ENCODE data around the gene THAP7. TPM values are rescaled to one million over a fixed set of nuclear protein-coding genes. Genes with fewer than 3 reads are reported as not detected.
"Not testable (repeated sequence)": the region's sequence is repeated elsewhere in the genome, so short reads cannot be mapped to it uniquely, and the experiment has no call there.

Gene THAP7
- total RNA-seq (10 to 100 TPM; 17.8 to 23.8 TPM), polyA plus RNA-seq (ENCODE audit: insufficient read length in 6 of 6) (10 to 100 TPM; 14.7 to 26.3 (median 20.0) TPM)
- long read RNA-seq, donor 1, transcript THAP7-208 (3 exons, 1,957 nt), result major isoform, 6 of 16 reads
- long read RNA-seq, donor 1, partial matches to known transcripts, result 0 of 16 reads
- long read RNA-seq, donor 1, other reads (novel, unspliced or antisense), result 0 of 16 reads
- long read RNA-seq, donor 2, transcript THAP7-208 (3 exons, 1,957 nt), result major isoform, 7 of 22 reads
- long read RNA-seq, donor 2, transcript THAP7-204 (2 exons, 1,809 nt), result minor isoform, 6 of 22 reads
- long read RNA-seq, donor 2, transcript THAP7-202 (5 exons, 1,144 nt), result minor isoform, 5 of 22 reads
- long read RNA-seq, donor 2, partial matches to known transcripts, result 0 of 22 reads
- long read RNA-seq, donor 2, other reads (novel, unspliced or antisense), result 0 of 22 reads
- long read RNA-seq, donor 3, transcript THAP7-201 (4 exons, 1,213 nt), result minor isoform, 5 of 19 reads
- long read RNA-seq, donor 3, transcript THAP7-204 (2 exons, 1,809 nt), result minor isoform, 5 of 19 reads
- long read RNA-seq, donor 3, transcript THAP7-208 (3 exons, 1,957 nt), result major isoform, 8 of 19 reads
- long read RNA-seq, donor 3, partial matches to known transcripts, result 0 of 19 reads
- long read RNA-seq, donor 3, other reads (novel, unspliced or antisense), result 0 of 19 reads
- long read RNA-seq, donor 4, transcript THAP7-208 (3 exons, 1,957 nt), result major isoform, 8 of 25 reads
- long read RNA-seq, donor 4, transcript THAP7-202 (5 exons, 1,144 nt), result minor isoform, 7 of 25 reads
- long read RNA-seq, donor 4, transcript THAP7-201 (4 exons, 1,213 nt), result minor isoform, 6 of 25 reads
- long read RNA-seq, donor 4, partial matches to known transcripts, result 0 of 25 reads
- long read RNA-seq, donor 4, other reads (novel, unspliced or antisense), result 1 of 25 reads
- long read RNA-seq, donor 5, transcript THAP7-204 (2 exons, 1,809 nt), result major isoform, 6 of 20 reads
- long read RNA-seq, donor 5, transcript THAP7-208 (3 exons, 1,957 nt), result minor isoform, 5 of 20 reads
- long read RNA-seq, donor 5, transcript THAP7-202 (5 exons, 1,144 nt), result minor isoform, 5 of 20 reads
- long read RNA-seq, donor 5, partial matches to known transcripts, result 0 of 20 reads
- long read RNA-seq, donor 5, other reads (novel, unspliced or antisense), result 0 of 20 reads
- long read RNA-seq, donor 6, transcript THAP7-208 (3 exons, 1,957 nt), result major isoform, 7 of 16 reads
- long read RNA-seq, donor 6, transcript THAP7-204 (2 exons, 1,809 nt), result minor isoform, 6 of 16 reads
- long read RNA-seq, donor 6, partial matches to known transcripts, result 0 of 16 reads
- long read RNA-seq, donor 6, other reads (novel, unspliced or antisense), result 0 of 16 reads
- long read RNA-seq, donor 7, transcript THAP7-204 (2 exons, 1,809 nt), result major isoform, 6 of 11 reads
- long read RNA-seq, donor 7, partial matches to known transcripts, result 0 of 11 reads
- long read RNA-seq, donor 7, other reads (novel, unspliced or antisense), result 0 of 11 reads
- long read RNA-seq, donor 8, transcript THAP7-208 (3 exons, 1,957 nt), result major isoform, 5 of 11 reads
- long read RNA-seq, donor 8, partial matches to known transcripts, result 0 of 11 reads
- long read RNA-seq, donor 8, other reads (novel, unspliced or antisense), result 0 of 11 reads
- long read RNA-seq, donor 9, result 0 reads
- long read RNA-seq, donor 10, transcript THAP7-208 (3 exons, 1,957 nt), result minor isoform, 15 of 43 reads
- long read RNA-seq, donor 10, transcript THAP7-202 (5 exons, 1,144 nt), result major isoform, 17 of 43 reads
- long read RNA-seq, donor 10, partial matches to known transcripts, result 0 of 43 reads
- long read RNA-seq, donor 10, other reads (novel, unspliced or antisense), result 6 of 43 reads
- long read RNA-seq, donor 11, transcript THAP7-204 (2 exons, 1,809 nt), result minor isoform, 10 of 29 reads
- long read RNA-seq, donor 11, transcript THAP7-208 (3 exons, 1,957 nt), result major isoform, 11 of 29 reads
- long read RNA-seq, donor 11, partial matches to known transcripts, result 0 of 29 reads
- long read RNA-seq, donor 11, other reads (novel, unspliced or antisense), result 5 of 29 reads
- long read RNA-seq, donor 12, transcript THAP7-208 (3 exons, 1,957 nt), result minor isoform, 7 of 20 reads
- long read RNA-seq, donor 12, transcript THAP7-204 (2 exons, 1,809 nt), result major isoform, 8 of 20 reads
- long read RNA-seq, donor 12, partial matches to known transcripts, result 0 of 20 reads
- long read RNA-seq, donor 12, other reads (novel, unspliced or antisense), result 0 of 20 reads

- Histone ChIP-seq H3K27ac (peak within 1 kb of the TSS; percentile 98 to 99), H3K4me3 (peak within 1 kb of the TSS; percentile 54 to 70), H3K9me3 (no peaks in the 10 kb centered on the region), H3K36me3 (peaks cover 0 to 37% of the 10 kb centered on the region in 2 donors), H3K4me1 (peaks cover 18 to 36% of the 10 kb centered on the region in 2 donors), H3K27me3 (no peaks in the 10 kb centered on the region)
- intact Hi-C loops (cut with DNase I), result no loop called here
- peak; percentile 97 to 100 (median 98) for DNase-seq
- ATAC-seq, result peak; percentile 95
- TF ChIP-seq CTCF (IDR thresholded peaks at IDR 0.05), result no peak
Observed at GRCh38 chr22:21001601-21002325, at the start of gene THAP7. THAP7 (minus strand) TSS chr22:21002118; CDS start chr22:21001911, 207 bp downstream.

- no peak overlapping the region for H3K4me3 ChIP-seq
- H3K36me3 ChIP-seq, result no peaks in the 10 kb centered on the region
- DNase-seq (no peak), ATAC-seq (no peak)
- intact Hi-C loops (cut with DNase I), result no loop called here
- peaks cover 0 to 13% of the 10 kb centered on the region in 2 donors for H3K27me3 ChIP-seq
- TF ChIP-seq CTCF (IDR thresholded peaks at IDR 0.05), result no peak
- H3K9me3 ChIP-seq, result no peaks in the 10 kb centered on the region
- H3K4me1 ChIP-seq, result no peaks in the 10 kb centered on the region
- H3K27ac ChIP-seq, result no peak overlapping the region
Observed at GRCh38 chr22:21051145-21051830, 49.4 kb upstream of the THAP7 start.

GRCh38 chr22:21048965-21049364, 47.0 kb upstream of the THAP7 start:
- peaks cover 0 to 18% of the 10 kb centered on the region in 2 donors for H3K27me3 ChIP-seq
- H3K36me3 ChIP-seq; ATAC-seq; H3K9me3 ChIP-seq; H3K4me3 ChIP-seq; DNase-seq; intact Hi-C loops (cut with DNase I); H3K27ac ChIP-seq: not testable (repeated sequence)
- peaks cover 7 to 13% of the 10 kb centered on the region in 2 donors for H3K4me1 ChIP-seq

GRCh38 chr22:21048448-21048847, 46.5 kb upstream of the THAP7 start:
- H3K9me3 ChIP-seq; H3K36me3 ChIP-seq; H3K4me3 ChIP-seq; H3K27ac ChIP-seq; ATAC-seq; intact Hi-C loops (cut with DNase I): not testable (repeated sequence)
- peaks cover 7 to 13% of the 10 kb centered on the region in 2 donors for H3K4me1 ChIP-seq
- peaks cover 0 to 23% of the 10 kb centered on the region in 2 donors for H3K27me3 ChIP-seq
- DNase-seq, result peak in 1 of 4 donors; percentile 23
